ENCODE results near the gene ARRDC5.
"Not testable (repeated sequence)": the region's sequence is repeated elsewhere in the genome, so short reads cannot be mapped to it uniquely, and the experiment has no call there.

Gene ARRDC5

DNA sequence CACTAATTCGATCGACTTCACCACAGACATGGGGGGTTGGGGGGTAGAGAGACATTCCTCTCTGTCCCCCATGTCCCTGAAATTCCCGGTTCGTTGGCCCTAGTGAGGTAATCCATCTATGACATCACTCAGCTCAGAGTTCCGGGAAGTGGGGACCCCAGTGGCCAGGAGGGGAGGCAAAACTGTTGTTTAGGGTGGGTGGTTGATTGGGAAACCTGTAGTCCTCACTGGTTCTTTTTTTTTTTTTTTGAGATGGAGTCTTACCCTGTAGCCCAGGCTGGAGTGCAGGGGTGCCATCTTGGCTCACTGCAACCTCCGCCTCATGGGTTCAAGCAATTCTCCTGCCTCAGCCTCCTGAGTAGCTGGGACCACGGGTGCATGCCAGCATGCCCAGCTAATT is at the start of gene ARRDC5:
Gene ARRDC5 (minus strand): TSS at position 101 of the 400 bp plus-strand sequence. CDS start 71 bp downstream, at position 30.
- DNase-seq = no peak

DNA sequence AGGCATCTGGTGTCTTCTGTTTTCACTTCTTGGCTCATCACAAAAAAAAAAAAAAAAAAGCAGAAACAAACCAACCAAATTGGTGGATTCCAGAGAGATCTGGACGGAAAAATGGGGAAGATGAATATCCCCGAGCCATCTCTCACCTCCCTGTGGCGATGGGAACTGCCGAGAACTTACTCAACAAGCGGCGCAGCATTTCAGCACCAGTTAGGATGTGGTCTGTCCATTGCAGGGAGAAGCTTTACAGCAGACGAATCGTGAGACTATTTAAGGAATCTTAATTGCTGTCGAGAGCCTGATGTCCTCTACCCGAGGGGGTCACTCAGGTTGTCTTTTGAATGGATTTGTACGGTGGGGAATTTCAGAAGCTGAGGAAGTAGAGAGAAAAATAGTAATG is 49.0 kb upstream of the ARRDC5 start:
- DNase-seq = no peak

- not testable (repeated sequence) for DNase-seq
These were observed 48.0 kb upstream of the ARRDC5 start for GRCh38 chr19:4950650-4951049.

- not testable (repeated sequence) for DNase-seq
These were observed 39.0 kb upstream of the ARRDC5 start for GRCh38 chr19:4941638-4942169.

DNA sequence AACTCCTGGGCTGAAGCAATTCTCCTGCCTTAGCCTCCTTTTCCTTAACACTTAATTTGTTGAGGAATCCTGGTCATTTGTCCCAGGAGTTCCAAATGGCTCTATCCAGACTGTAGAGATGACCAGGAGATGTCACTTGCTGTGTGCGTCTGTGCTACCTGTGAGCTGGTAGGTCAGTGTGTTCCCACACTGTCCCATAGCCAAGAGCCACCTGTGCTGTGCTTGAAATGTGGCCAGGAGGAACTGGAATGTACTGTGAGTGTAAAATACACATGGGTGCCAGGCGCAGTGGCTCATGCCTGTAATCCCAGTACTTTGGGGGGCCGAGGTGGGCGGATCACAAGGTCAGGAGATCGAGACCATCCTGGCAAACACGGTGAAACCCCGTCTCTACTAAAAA is 36.8 kb upstream of the ARRDC5 start:
- DNase-seq = no peak

DNA sequence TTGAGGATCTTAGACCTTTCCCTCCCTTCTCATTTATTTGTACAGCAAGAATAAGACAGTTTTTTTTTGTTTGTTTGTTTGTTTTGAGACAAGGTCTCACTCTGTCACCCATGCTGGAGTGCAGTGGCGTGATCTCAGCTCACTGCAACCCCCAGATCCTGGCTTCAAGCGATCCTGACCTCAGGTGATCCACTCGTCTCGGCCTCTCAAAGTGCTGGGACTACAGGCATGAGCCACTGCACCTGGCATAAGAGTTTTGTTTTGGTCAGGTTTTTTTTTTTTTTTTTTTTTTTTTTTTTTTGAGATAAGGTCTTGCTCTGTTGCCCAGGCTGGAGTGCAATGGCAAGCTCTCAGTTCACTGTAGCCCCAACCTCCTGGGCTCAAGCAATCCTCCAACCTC is 35.8 kb upstream of the ARRDC5 start:
- DNase-seq = not testable (repeated sequence)

- no peak for DNase-seq
These were observed 34.4 kb upstream of the ARRDC5 start for GRCh38 chr19:4937060-4937459.

- no peak for DNase-seq
These were observed 32.7 kb upstream of the ARRDC5 start for GRCh38 chr19:4935444-4935843.

DNA sequence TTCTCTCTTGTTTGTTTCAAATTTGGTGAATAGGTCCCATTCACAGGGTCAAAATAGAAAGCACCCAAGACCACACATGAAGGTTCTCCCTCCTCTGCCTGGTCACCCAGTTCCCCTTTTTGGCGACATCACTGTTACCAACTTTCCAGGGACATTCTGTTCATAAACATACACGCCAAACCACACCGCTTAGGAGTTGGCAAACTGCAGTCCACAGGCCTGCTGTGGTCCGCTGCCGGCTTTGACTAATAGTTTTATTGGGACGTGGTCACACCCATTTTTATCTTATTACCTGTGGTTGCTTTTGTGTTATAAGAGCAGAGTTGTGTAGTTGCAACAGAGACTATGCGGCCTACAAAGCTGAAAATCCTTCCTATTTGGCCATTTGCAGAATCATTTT is 30.8 kb upstream of the ARRDC5 start:
- no peak for DNase-seq

DNA sequence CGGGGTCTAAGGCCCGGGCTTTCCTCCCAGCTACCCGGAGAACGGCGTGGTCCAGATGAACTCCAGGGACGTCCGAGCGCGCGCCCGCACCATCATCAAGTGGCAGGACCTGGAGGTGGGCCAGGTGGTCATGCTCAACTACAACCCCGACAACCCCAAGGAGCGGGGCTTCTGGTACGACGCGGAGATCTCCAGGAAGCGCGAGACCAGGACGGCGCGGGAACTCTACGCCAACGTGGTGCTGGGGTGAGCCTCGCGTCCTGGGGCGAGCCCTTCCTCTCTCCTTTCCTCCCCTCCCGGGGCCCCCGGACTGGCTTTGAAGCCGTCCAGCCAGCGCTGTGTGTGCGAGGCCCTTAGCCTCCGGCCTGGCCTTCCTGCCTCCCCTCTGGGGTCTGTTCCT is 30.0 kb upstream of the ARRDC5 start:
- DNase-seq = no peak

DNA sequence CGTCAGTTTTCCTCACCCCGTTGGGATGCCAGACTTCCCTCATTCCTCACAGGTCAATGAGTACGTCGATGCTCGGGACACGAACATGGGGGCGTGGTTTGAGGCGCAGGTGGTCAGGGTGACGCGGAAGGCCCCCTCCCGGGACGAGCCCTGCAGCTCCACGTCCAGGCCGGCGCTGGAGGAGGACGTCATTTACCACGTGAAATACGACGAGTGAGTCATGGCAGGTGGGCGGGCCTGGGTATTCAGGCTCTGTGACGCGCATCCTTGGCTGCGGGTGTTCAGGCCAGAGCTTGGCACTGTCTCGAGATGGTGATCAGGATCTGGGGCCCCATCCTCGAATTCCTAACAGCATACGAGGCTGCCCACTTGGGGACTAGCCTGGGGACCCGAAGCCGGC is 28.0 kb upstream of the ARRDC5 start:
- no peak for DNase-seq

GRCh38 chr19:4929186-4929585 is 26.5 kb upstream of the ARRDC5 start:
- DNase-seq = no peak

DNA sequence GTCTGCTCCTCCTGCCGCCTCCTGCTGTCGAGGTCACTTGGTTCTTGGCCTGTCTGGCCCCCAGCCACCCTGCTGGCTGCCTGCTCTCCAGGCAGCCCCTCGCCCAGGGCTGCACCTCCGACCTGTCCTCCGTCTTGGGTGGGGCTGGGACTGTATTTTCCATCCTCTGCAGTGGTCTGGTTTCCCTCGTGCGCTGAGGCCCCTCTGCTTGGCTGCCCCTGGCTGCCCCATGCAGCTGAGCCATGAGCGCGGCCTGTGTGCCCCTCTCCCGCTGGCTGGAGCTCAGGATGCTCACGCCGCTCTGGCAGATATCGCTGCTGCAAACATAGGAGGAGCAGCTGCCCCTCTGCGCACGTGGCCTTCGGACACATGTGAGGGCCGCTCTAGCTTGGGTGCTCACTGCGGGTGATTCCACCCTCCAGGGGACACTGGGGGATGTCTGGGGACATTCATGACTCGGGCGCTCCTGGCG is 20.6 kb upstream of the ARRDC5 start:
- DNase-seq = no peak

GRCh38 chr19:4922530-4923275 is 20.0 kb upstream of the ARRDC5 start:
- no peak for DNase-seq

DNA sequence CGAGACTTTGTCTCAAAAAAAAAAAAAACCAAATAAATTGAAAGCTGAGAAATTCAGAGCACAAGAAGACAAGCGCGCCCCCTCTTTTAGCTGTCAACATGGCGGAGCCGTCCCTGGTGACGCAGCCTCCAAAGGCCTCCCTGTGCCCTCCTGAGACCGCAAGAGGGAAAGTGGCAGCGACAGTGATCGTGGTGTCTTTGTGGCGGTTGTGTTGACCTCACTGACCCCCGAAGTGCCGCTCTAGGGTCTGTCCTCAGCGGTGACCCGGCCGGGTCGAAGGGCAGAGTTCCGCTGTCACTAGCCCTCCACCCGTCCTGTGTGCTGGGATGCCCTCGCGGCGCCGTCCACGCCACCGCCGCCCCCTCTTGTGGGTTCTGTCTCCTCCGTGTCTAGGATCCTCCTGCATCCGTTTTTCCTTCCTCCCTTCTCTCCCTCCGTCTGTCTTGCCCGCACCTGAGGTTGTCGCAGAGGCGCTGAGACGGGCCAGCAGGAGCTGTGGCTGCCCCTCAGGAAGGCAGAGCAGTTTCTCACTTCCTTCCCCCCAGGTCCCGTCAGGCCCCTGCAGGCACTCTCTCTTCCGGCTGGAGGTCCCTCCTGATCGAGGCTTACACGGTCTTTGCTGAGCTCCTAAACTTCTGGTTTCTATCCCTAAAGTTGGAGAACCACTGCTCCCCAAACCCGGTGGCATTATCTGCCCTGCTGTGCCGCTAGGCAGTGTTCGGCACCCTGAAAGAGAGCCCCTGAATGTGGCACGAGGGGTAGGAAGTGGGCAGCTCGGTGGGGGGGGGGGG is 13.8 kb upstream of the ARRDC5 start:
- DNase-seq = no peak

DNA sequence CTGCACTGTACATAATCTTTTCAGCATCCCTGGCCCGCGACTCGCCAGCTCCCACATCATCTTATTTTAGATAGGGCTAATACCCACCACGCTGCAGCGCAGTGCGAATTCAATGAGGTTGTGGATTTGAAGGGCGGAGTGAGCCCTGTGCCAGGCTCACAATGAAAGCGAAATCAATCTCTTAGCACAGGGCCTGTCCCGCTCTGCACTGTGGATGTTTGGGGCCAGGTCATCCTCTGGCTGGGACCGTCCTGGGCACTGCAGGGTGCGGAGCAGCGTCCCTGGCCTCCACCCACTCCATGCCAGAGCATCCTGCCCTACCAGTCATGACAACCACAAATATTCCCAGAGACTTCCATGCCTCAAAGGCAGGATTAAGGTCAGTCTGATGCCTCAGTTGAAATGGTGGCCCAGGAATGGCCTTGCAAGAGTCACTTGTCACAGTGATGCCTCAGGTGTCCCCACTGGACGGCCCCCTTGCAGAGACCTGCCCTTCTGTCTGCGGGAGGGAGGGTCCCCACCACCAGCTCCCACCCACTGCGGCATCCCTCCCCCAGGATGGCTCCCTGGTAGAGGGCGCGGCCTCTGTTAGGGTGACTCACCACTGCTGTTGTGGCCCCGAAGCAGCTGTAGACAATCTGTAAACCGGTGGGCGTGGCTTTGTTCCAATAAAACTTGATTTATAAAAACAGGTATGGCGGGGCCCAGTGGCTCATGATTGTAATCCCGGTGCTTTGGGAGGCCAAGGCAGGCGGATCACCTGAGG is 12.2 kb upstream of the ARRDC5 start:
- DNase-seq = no peak

- no peak for DNase-seq
These were observed 11.5 kb upstream of the ARRDC5 start for GRCh38 chr19:4913996-4914735.

- peak; percentile 13 for DNase-seq
These were observed 9.3 kb upstream of the ARRDC5 start for GRCh38 chr19:4911786-4912672.

DNA sequence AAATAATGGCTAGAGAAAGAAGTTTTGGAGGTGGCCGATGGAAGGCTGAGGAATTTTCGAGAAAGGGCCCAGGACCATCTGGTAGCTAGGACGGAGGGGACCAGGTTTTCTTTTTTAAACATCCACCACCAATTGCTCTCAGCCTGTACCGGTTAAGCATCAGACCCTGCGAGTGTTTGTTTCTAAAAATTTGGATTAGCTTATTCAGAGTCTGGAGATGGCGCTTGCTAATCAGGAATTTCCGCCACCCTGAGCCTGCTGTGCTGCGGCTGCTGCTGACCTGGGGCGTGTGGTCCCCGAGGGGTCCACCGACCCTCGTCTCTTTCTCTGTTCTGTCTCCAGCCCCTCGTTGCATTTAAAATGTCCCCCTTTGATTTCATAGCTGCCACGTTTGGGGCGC is 8.6 kb upstream of the ARRDC5 start:
- DNase-seq = no peak

DNA sequence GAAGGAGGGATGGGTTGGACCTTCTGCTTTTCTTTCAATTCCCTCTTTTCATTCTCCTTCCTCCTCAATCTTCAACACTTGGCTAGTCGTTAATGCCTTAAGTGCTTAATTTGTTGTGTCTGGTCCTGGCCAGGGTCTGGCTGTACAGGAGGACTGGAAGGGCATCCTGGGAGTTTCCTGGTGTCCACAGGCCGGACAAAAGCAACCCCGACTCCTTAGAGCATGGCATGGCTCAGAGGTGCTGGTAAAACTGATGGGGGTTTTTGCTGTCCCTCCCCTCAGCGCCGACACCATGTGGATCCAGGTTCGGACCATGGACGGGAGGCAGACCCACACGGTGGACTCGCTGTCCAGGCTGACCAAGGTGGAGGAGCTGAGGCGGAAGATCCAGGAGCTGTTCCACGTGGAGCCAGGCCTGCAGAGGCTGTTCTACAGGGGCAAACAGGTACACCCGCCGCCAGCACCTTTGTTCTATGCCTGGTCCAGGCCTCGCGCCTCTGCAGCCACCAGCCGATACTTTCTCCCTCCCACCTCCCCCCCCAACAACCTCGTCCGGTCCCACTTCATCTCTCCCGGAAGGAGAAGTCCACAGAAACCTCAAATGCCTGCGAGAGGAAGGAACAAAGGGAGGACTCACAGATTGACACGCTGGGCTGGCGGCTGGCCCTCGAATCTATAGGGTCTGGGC is 8.0 kb upstream of the ARRDC5 start:
- DNase-seq = no peak

All from NCI-H2081 treated with DMSO at 0.1 percent for 48 hours (cell line).